HepG2 (cell line): ENCODE results near the gene ANG. TPM values are rescaled to one million over a fixed set of nuclear protein-coding genes. Genes with fewer than 3 reads are reported as not detected.

Experiments used
- FOSL2 ChIP-seq: sonication (generic); formaldehyde crosslinking; IDR thresholded peaks from 2 replicates; pipeline ENCODE4 v1.4.0; 2020; ENCODE audit warnings: missing genetic modification reagents
- FOXM1 ChIP-seq: sonication (generic); formaldehyde crosslinking; IDR thresholded peaks from 2 replicates; pipeline ENCODE4 v1.5.0; 2020; ENCODE audit warnings: missing genetic modification reagents
- FOXO1 ChIP-seq: sonication (generic); formaldehyde crosslinking; IDR thresholded peaks from 2 replicates; pipeline ENCODE4 v1.4.0; 2020; ENCODE audit warnings: missing genetic modification reagents
- GATA4 ChIP-seq: sonication (generic); IDR thresholded peaks from 2 replicates; pipeline ENCODE4 v1.6.1; 2016; ENCODE audit warnings: antibody characterized with exemption, low read depth, borderline replicate concordance
- ISX ChIP-seq: sonication (generic); formaldehyde crosslinking; conservative IDR thresholded peaks from 2 replicates; pipeline ENCODE4 v1.5.0; 2020; ENCODE audit warnings: missing genetic modification reagents
- KLF6 ChIP-seq: IDR thresholded peaks from 2 replicates; pipeline ENCODE4 v1.8.0; 2016; ENCODE audit warnings: missing biosample characterization, missing genetic modification reagents
- LCORL ChIP-seq, 2 experiments: fragments of 450-650 bp in 1 of 2; sonication (generic) in 1 of 2; formaldehyde crosslinking in 1 of 2; IDR thresholded peaks; 2 replicates each; pipeline versions ENCODE4 v1.5.0 to v1.6.1; 2017 to 2020; ENCODE audit warnings: antibody characterized with exemption in 1 of 2, missing genetic modification reagents in 1 of 2
- RARA ChIP-seq: IDR thresholded peaks from 2 replicates; pipeline ENCODE4 v1.6.1; 2016; ENCODE audit warnings: missing genetic modification reagents, missing compliant biosample characterization
- SIN3A ChIP-seq: IDR thresholded peaks from 2 replicates; pipeline ENCODE4 v1.6.1; 2011; ENCODE audit warnings: low read depth, mild to moderate bottlenecking, control low read depth, low read length, borderline replicate concordance
- SMAD3 ChIP-seq: sonication (generic); formaldehyde crosslinking; IDR thresholded peaks from 2 replicates; pipeline ENCODE4 v1.4.0; 2020; ENCODE audit warnings: missing genetic modification reagents
- SOX6 ChIP-seq, 2 experiments: fragments of 450-650 bp in 1 of 2; sonication (generic) in 1 of 2; formaldehyde crosslinking in 1 of 2; IDR thresholded peaks; 2 replicates each; pipeline versions ENCODE4 v1.4.0 to v1.6.1; 2017 to 2020; ENCODE audit warnings: antibody characterized with exemption in 1 of 2, mild to moderate bottlenecking in 1 of 2, missing genetic modification reagents in 1 of 2
- SRF ChIP-seq: IDR thresholded peaks from 2 replicates; pipeline ENCODE4 v1.6.1; 2011; ENCODE audit warnings: mild to moderate bottlenecking, low read depth, low read length, moderate library complexity
- SUZ12 ChIP-seq: fragments of 150-350 bp; IDR thresholded peaks from 2 replicates; pipeline ENCODE4 v1.6.1; 2014; ENCODE audit warnings: low read depth, low read length
- THAP7 ChIP-seq: sonication (generic); formaldehyde crosslinking; IDR thresholded peaks from 2 replicates; pipeline ENCODE4 v1.8.1; 2023; ENCODE audit warnings: mild to moderate bottlenecking, missing genetic modification reagents
- ZBTB20 ChIP-seq: sonication (generic); formaldehyde crosslinking; IDR thresholded peaks from 2 replicates; pipeline ENCODE4 v1.8.1; 2023; ENCODE audit warnings: missing genetic modification reagents, low read depth, mild to moderate bottlenecking, borderline replicate concordance
- ZBTB3 ChIP-seq: sonication (generic); formaldehyde crosslinking; IDR thresholded peaks from 2 replicates; pipeline ENCODE4 v1.4.0; 2020; ENCODE audit warnings: low read depth, mild to moderate bottlenecking, moderate library complexity, missing genetic modification reagents, borderline replicate concordance
- ZBTB43 ChIP-seq: sonication (generic); formaldehyde crosslinking; conservative IDR thresholded peaks from 2 replicates; pipeline ENCODE4 v1.4.0; 2020; ENCODE audit warnings: missing genetic modification reagents
- ZNF318 ChIP-seq: sonication (generic); formaldehyde crosslinking; IDR thresholded peaks from 2 replicates; pipeline ENCODE4 v1.4.0; 2020; ENCODE audit warnings: mild to moderate bottlenecking, missing genetic modification reagents
- ZNF367 ChIP-seq: sonication (generic); formaldehyde crosslinking; IDR thresholded peaks from 2 replicates; pipeline ENCODE4 v1.4.0; 2020; ENCODE audit warnings: missing genetic modification reagents, borderline replicate concordance
- ZNF510 ChIP-seq: sonication (generic); formaldehyde crosslinking; IDR thresholded peaks from 2 replicates; pipeline ENCODE4 v1.4.0; 2020; ENCODE audit warnings: low read depth, mild to moderate bottlenecking, missing genetic modification reagents
- polyA plus RNA-seq, 8 experiments: library from polyadenylated mRNA; depleted of rRNA in 3 of 8; stranded (reverse) in 7 of 8; unstranded in 1 of 8; fragments of >200 nt; fragmentation: Illumina TruSeq in 4 of 8; extraction: Trizol in 4 of 8; gene quantifications; 2 replicates each; pipeline versions ENCODE4 v1.2.1 to v1.2.3, GENCODE V29; 2011 to 2016; ENCODE audit warnings: low read depth in 4 of 8, missing spikeins in 1 of 8, mixed read lengths in 1 of 8; ENCODE audit not compliant: insufficient read depth in 1 of 8
- total RNA-seq, 5 experiments: library from RNA; depleted of rRNA; stranded (reverse); fragments of >200 nt; fragmentation: Illumina TruSeq; extraction: Trizol; gene quantifications; 2 replicates each; pipeline ENCODE4 v1.2.3, GENCODE V29; 2016; ENCODE audit warnings: low read depth in 1 of 5

The ANG gene
- total and polyA plus RNA-seq, 2 of the 13 experiments (the other 11 are each of a cell fraction or from before 2014, with no cell fraction given): 83.6 to 401 TPM

GRCh38 chr14:20671597-20672283 lies 16.8 kb upstream of the ANG start (continued):
- TF ChIP-seq FOXM1 (CRISPR knock-in tag): no peak
- peak; percentile 97 for TF ChIP-seq FOXO1 (CRISPR knock-in tag)
- peak; percentile 86; the same call in 1 of the 2 replicates for TF ChIP-seq SMAD3
- TF ChIP-seq ZNF367 (CRISPR knock-in tag): no peak
- TF ChIP-seq ZBTB20 (CRISPR knock-in tag): peak; percentile 79; the same call in 1 of the 2 replicates
- no peak for TF ChIP-seq SIN3A
- TF ChIP-seq FOSL2 (CRISPR knock-in tag): peak; percentile 95
- no peak for TF ChIP-seq ZNF318 (CRISPR knock-in tag)
- no peak for TF ChIP-seq SOX6 (IDR thresholded peaks at IDR 0.05)
- peak; percentile 97 for TF ChIP-seq SOX6 (CRISPR knock-in tag; IDR thresholded peaks at IDR 0.05)
- peak; percentile 98 for TF ChIP-seq RARA (CRISPR knock-in tag)
- no peak for TF ChIP-seq SRF
- no peak for TF ChIP-seq THAP7 (CRISPR knock-in tag)
- TF ChIP-seq SUZ12: no peak
- TF ChIP-seq LCORL (IDR thresholded peaks at IDR 0.05): no peak
- TF ChIP-seq LCORL (CRISPR knock-in tag; IDR thresholded peaks at IDR 0.05): peak; percentile 71
- TF ChIP-seq GATA4: peak; percentile 70
- no peak for TF ChIP-seq ZBTB3 (CRISPR knock-in tag)
- TF ChIP-seq ZNF510: no peak
- 0 out of 2 replicates have a peak, but pooled peaks have one; percentile 43 for TF ChIP-seq ZBTB43 (CRISPR knock-in tag)
- no peak for TF ChIP-seq ISX (CRISPR knock-in tag)
- peak; percentile 67; the same call in 1 of the 2 replicates for TF ChIP-seq KLF6 (CRISPR knock-in tag)
